ENCODE results near the gene TCP11.

GRCh38 chr6:35085359-35086281 lies 55.5 kb downstream of the TCP11 start:
- TF ChIP-seq, protein P1, sequence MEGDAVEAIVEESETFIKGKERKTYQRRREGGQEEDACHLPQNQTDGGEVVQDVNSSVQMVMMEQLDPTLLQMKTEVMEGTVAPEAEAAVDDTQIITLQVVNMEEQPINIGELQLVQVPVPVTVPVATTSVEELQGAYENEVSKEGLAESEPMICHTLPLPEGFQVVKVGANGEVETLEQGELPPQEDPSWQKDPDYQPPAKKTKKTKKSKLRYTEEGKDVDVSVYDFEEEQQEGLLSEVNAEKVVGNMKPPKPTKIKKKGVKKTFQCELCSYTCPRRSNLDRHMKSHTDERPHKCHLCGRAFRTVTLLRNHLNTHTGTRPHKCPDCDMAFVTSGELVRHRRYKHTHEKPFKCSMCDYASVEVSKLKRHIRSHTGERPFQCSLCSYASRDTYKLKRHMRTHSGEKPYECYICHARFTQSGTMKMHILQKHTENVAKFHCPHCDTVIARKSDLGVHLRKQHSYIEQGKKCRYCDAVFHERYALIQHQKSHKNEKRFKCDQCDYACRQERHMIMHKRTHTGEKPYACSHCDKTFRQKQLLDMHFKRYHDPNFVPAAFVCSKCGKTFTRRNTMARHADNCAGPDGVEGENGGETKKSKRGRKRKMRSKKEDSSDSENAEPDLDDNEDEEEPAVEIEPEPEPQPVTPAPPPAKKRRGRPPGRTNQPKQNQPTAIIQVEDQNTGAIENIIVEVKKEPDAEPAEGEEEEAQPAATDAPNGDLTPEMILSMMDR (conservative IDR thresholded peaks at IDR 0.05; ENCODE audit: low read length): no peak
- no peak for TF ChIP-seq EZH2phosphoT487 (IDR thresholded peaks at IDR 0.05; ENCODE audit: borderline replicate concordance)
